Hepatocyte (in vitro differentiated cells): ENCODE data around the gene MYL3.

ENCODE experiments used
- CTCF ChIP-seq: fragments of 200-600 bp; sonication (generic); IDR thresholded peaks from 2 replicates; pipeline ENCODE4 v1.5.1; 2016; ENCODE audit warnings: antibody characterized with exemption, mild to moderate bottlenecking; ENCODE audit not compliant: poor library complexity
- EZH2 ChIP-seq: fragments of 200-600 bp; sonication (generic); IDR thresholded peaks from 2 replicates; pipeline ENCODE4 v1.6.1; 2016; ENCODE audit warnings: antibody characterized with exemption, mild to moderate bottlenecking, borderline replicate concordance
- EZH2phosphoT487 ChIP-seq: fragments of 200-600 bp; sonication (generic); IDR thresholded peaks from one replicate; pipeline ENCODE4 v1.6.1; 2018; ENCODE audit warnings: antibody characterized with exemption, mild to moderate bottlenecking, low read depth, moderate library complexity; ENCODE audit not compliant: unreplicated experiment, severe bottlenecking

DNA sequence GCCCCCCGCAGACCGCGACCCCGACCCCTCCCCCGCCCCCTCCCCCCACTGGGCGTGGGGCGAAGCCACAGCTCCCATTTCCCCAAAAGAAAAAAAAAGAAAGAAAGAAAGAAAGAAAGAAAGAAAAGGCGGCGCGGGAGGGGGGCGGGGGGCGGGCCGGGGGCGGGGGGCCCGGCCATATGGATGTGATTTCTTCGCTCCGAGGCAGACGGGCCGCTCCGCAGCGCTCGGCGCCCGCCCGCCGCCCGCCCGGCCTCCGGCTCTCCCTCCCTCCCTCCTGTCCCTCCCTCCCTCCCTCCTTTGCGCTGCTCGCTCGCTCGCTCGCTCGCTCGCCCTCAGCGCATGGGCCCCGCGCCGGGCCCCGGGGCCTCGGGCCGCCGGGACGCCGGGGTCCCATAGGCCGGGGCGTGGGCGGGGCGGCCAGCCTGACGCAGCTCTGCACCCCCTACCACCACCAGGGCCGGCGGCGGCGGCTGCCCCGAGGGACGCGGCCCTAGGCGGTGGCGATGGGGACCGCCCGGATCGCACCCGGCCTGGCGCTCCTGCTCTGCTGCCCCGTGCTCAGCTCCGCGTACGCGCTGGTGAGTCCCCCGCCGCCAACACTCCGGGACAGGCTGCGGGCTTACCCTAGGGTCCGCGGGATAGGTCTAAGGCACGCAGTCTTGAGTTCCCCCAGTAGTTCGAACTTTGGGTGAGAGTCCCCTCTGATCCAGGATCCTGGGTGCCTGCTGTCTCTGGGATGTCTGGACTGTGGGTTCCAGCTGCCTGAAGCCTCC, 20.0 kb upstream of the MYL3 start:
- TF ChIP-seq EZH2 (no peak), CTCF (no peak), EZH2phosphoT487 (no peak)
